HEK293 (cell line): ENCODE results near the gene LDLRAD4.

Source experiments
- CTCF ChIA-PET: fragments of 350-600 bp; formaldehyde crosslinking; extraction: SDS; loops from one replicate; lab custom pipeline; 2021; ENCODE audit warnings: antibody characterized with exemption; lab: Yijun Ruan, JAX
- POLR2A ChIA-PET: fragments of 300-600 bp; formaldehyde crosslinking; extraction: SDS; loops from one replicate; lab custom pipeline; 2020; ENCODE audit warnings: antibody characterized with exemption, inconsistent platforms; lab: Yijun Ruan, JAX
- H3K27ac ChIP-seq: fragments of 200-500 bp; sonication (Bioruptor generic); 2 replicates; pipeline ENCODE4 v1.5.1; 2014; ENCODE audit warnings: low read depth, low read length, control low read depth, inconsistent platforms; ENCODE audit errors: extremely low read depth
- H3K36me3 ChIP-seq, 2 experiments: fragments of 200-500 bp in 1 of 2; sonication (Bioruptor generic) in 1 of 2; 1 replicate in 1 of 2; 2 replicates in 1 of 2; pipeline ENCODE4 v1.5.1; 2014 to 2017; ENCODE audit warnings: inconsistent platforms in 2 of 2, low read length in 2 of 2; ENCODE audit not compliant: control insufficient read depth in 2 of 2, insufficient read depth in 1 of 2
- H3K4me1 ChIP-seq: fragments of 200-500 bp; sonication (Bioruptor generic); 2 replicates; pipeline ENCODE4 v1.5.1; 2014; ENCODE audit warnings: mild to moderate bottlenecking, low read length, inconsistent platforms; ENCODE audit not compliant: control insufficient read depth, insufficient read depth
- H3K4me3 ChIP-seq: 2 replicates; pipeline ENCODE4 v1.5.1; 2011; ENCODE audit warnings: low read depth, mild to moderate bottlenecking, control low read depth, low read length, moderate library complexity
- H3K9me3 ChIP-seq: fragments of 200-500 bp; sonication (Bioruptor generic); 2 replicates; pipeline ENCODE4 v1.5.1; 2014; ENCODE audit warnings: low read depth, low read length, inconsistent platforms; ENCODE audit not compliant: control insufficient read depth, insufficient read depth
- HOXD13 ChIP-seq: sonication (generic); formaldehyde crosslinking; IDR thresholded peaks from 2 replicates; pipeline ENCODE4 v1.8.0; 2022; ENCODE audit warnings: missing genetic modification reagents, borderline replicate concordance
- KLF10 ChIP-seq: fragments of 450-650 bp; IDR thresholded peaks from 2 replicates; pipeline ENCODE4 v1.5.1; 2018; ENCODE audit warnings: missing biosample characterization, mild to moderate bottlenecking, missing genetic modification characterization
- KLF9 ChIP-seq: fragments of 450-650 bp; formaldehyde crosslinking; IDR thresholded peaks from 2 replicates; pipeline ENCODE4 v1.5.1; 2016; ENCODE audit warnings: missing biosample characterization, missing genetic modification characterization, low read depth
- MYNN ChIP-seq: fragments of 450-650 bp; formaldehyde crosslinking; IDR thresholded peaks from 2 replicates; pipeline ENCODE4 v1.5.1; 2016; ENCODE audit warnings: missing biosample characterization, missing genetic modification characterization, borderline replicate concordance
- REST ChIP-seq: fragments of 450-650 bp; formaldehyde crosslinking; IDR thresholded peaks from 2 replicates; pipeline ENCODE4 v1.5.1; 2016; ENCODE audit warnings: missing biosample characterization, missing genetic modification characterization
- SCRT2 ChIP-seq: fragments of 450-650 bp; formaldehyde crosslinking; IDR thresholded peaks from 2 replicates; pipeline ENCODE4 v1.5.1; 2016; ENCODE audit warnings: missing biosample characterization, missing genetic modification characterization
- SP7 ChIP-seq: fragments of 450-650 bp; formaldehyde crosslinking; IDR thresholded peaks from 2 replicates; pipeline ENCODE4 v1.5.1; 2016; ENCODE audit warnings: missing biosample characterization, missing genetic modification characterization
- ZBTB17 ChIP-seq: fragments of 450-650 bp; formaldehyde crosslinking; IDR thresholded peaks from 2 replicates; pipeline ENCODE4 v1.5.1; 2016; ENCODE audit warnings: missing biosample characterization, missing genetic modification characterization
- ZBTB44 ChIP-seq: fragments of 450-650 bp; IDR thresholded peaks from 2 replicates; pipeline ENCODE4 v1.5.1; 2018; ENCODE audit warnings: missing biosample characterization, mild to moderate bottlenecking, missing genetic modification characterization
- ZFHX2 ChIP-seq: fragments of 450-650 bp; formaldehyde crosslinking; conservative IDR thresholded peaks from 2 replicates; pipeline ENCODE4 v1.5.1; 2016; ENCODE audit warnings: missing biosample characterization, missing genetic modification characterization
- ZIC2 ChIP-seq: fragments of 450-650 bp; formaldehyde crosslinking; IDR thresholded peaks from 2 replicates; pipeline ENCODE4 v1.5.1; 2016; ENCODE audit warnings: missing biosample characterization, missing genetic modification characterization
- ZNF114 ChIP-seq: fragments of 450-650 bp; formaldehyde crosslinking; IDR thresholded peaks from 2 replicates; pipeline ENCODE4 v1.5.0; 2017; ENCODE audit warnings: missing biosample characterization, missing genetic modification characterization
- ZNF335 ChIP-seq: fragments of 450-650 bp; formaldehyde crosslinking; conservative IDR thresholded peaks from 2 replicates; pipeline ENCODE4 v1.5.1; 2016; ENCODE audit warnings: missing biosample characterization, missing genetic modification characterization
- ZNF366 ChIP-seq: fragments of 450-650 bp; formaldehyde crosslinking; conservative IDR thresholded peaks from 2 replicates; pipeline ENCODE4 v1.5.1; 2016; ENCODE audit warnings: missing biosample characterization, missing genetic modification characterization
- ZNF398 ChIP-seq: fragments of 450-650 bp; formaldehyde crosslinking; IDR thresholded peaks from 2 replicates; pipeline ENCODE4 v1.5.1; 2017; ENCODE audit warnings: missing biosample characterization, missing genetic modification characterization
- ZNF416 ChIP-seq: fragments of 450-650 bp; formaldehyde crosslinking; IDR thresholded peaks from 2 replicates; pipeline ENCODE4 v1.5.1; 2016; ENCODE audit warnings: missing biosample characterization, missing genetic modification characterization
- ZNF423 ChIP-seq: fragments of 450-650 bp; formaldehyde crosslinking; IDR thresholded peaks from 2 replicates; pipeline ENCODE4 v1.5.1; 2016; ENCODE audit warnings: missing biosample characterization, missing genetic modification characterization
- ZNF561 ChIP-seq: fragments of 450-650 bp; IDR thresholded peaks from 2 replicates; pipeline ENCODE4 v1.5.1; 2018; ENCODE audit warnings: missing biosample characterization, missing genetic modification characterization, borderline replicate concordance
- ZNF600 ChIP-seq: fragments of 450-650 bp; formaldehyde crosslinking; IDR thresholded peaks from 2 replicates; pipeline ENCODE4 v1.5.1; 2016; ENCODE audit warnings: missing biosample characterization, missing genetic modification characterization
- ZNF629 ChIP-seq: fragments of 450-650 bp; formaldehyde crosslinking; IDR thresholded peaks from 2 replicates; pipeline ENCODE4 v1.5.1; 2017; ENCODE audit warnings: missing biosample characterization, missing genetic modification characterization
- ZNF768 ChIP-seq: fragments of 450-650 bp; formaldehyde crosslinking; IDR thresholded peaks from 2 replicates; pipeline ENCODE4 v1.5.1; 2018; ENCODE audit warnings: missing biosample characterization, mild to moderate bottlenecking, missing genetic modification characterization
- ZNF837 ChIP-seq: fragments of 450-650 bp; formaldehyde crosslinking; IDR thresholded peaks from 2 replicates; pipeline ENCODE4 v1.5.1; 2016; ENCODE audit warnings: missing biosample characterization, missing genetic modification characterization
- ZSCAN16 ChIP-seq: fragments of 450-650 bp; formaldehyde crosslinking; IDR thresholded peaks from 2 replicates; pipeline ENCODE4 v1.5.1; 2016; ENCODE audit warnings: missing biosample characterization, missing genetic modification characterization
- ZSCAN30 ChIP-seq: fragments of 450-650 bp; IDR thresholded peaks from 2 replicates; pipeline ENCODE4 v1.5.1; 2018; ENCODE audit warnings: missing biosample characterization, mild to moderate bottlenecking, missing genetic modification characterization, moderate library complexity

The LDLRAD4 gene

GRCh38 chr18:13220361-13220991 is 1.9 kb downstream of the LDLRAD4 start:
- Histone ChIP-seq H3K4me1 (peaks cover 55% of the 10 kb centered on the region), H3K36me3 (no peaks in the 10 kb centered on the region), H3K27ac (peak overlapping the region; percentile 93; the same call in 1 of the 2 replicates), H3K4me3 (no peak overlapping the region), H3K9me3 (no peaks in the 10 kb centered on the region)
- ChIA-PET POLR2A (no interaction called here), CTCF (interaction anchor here (0.6 to 1.0 kb wide), 2 partner anchors 43 to 509 kb away, joined by 3 to 4 read pairs; no protein-coding TSS in a partner anchor)
- TF ChIP-seq ZBTB17 (peak; percentile 57; the same call in 1 of the 2 replicates), SCRT2 (tag by site-specific recombination) (no peak), ZNF114 (tag by site-specific recombination) (no peak), ZNF629 (tag by site-specific recombination) (0 out of 2 replicates have a peak, but pooled peaks have one; percentile 26), HOXD13 (CRISPR knock-in tag) (no peak), ZNF335 (tag by site-specific recombination) (peak; percentile 60), ZFHX2 (tag by site-specific recombination) (0 out of 2 replicates have a peak, but pooled peaks have one; percentile 19), REST (tag by site-specific recombination) (no peak), ZNF600 (tag by site-specific recombination) (peak; percentile 13; the same call in 1 of the 2 replicates), ZIC2 (tag by site-specific recombination) (peak; percentile 49; the same call in 1 of the 2 replicates)

GRCh38 chr18:13221869-13222855 is 3.6 kb downstream of the LDLRAD4 start:
- Histone ChIP-seq H3K4me1 (peaks cover 49% of the 10 kb centered on the region), H3K36me3 (no peaks in the 10 kb centered on the region), H3K4me3 (no peak overlapping the region), H3K9me3 (no peaks in the 10 kb centered on the region), H3K27ac (peak overlapping the region; percentile 93)
- ChIA-PET CTCF (interaction anchor here (0.8 to 1.2 kb wide), 2 partner anchors 63 to 64 kb away, joined by 3 to 4 read pairs; no protein-coding TSS in a partner anchor), POLR2A (interaction anchor here (2.0 kb wide), 1 partner anchor 9 kb away, joined by 4 read pairs; no protein-coding TSS in a partner anchor)
- TF ChIP-seq ZNF768 (no peak), ZNF837 (tag by site-specific recombination) (no peak), ZNF398 (tag by site-specific recombination) (0 out of 2 replicates have a peak, but pooled peaks have one; percentile 13), ZNF561 (tag by site-specific recombination) (peak; percentile 21; the same call in 1 of the 2 replicates), SP7 (peak; percentile 25; the same call in 1 of the 2 replicates), KLF10 (tag by site-specific recombination) (peak; percentile 46; the same call in 1 of the 2 replicates), ZNF423 (tag by site-specific recombination) (no peak), ZSCAN16 (tag by site-specific recombination) (0 out of 2 replicates have a peak, but pooled peaks have one; percentile 32), ZSCAN30 (tag by site-specific recombination) (peak; percentile 59; the same call in 1 of the 2 replicates), KLF9 (peak; percentile 37; the same call in 1 of the 2 replicates), ZNF416 (no peak), ZBTB44 (tag by site-specific recombination) (peak; percentile 98), MYNN (peak; percentile 46; the same call in 1 of the 2 replicates), ZNF366 (peak; percentile 45)
